AG04449 (cell line): ENCODE measurements around the gene PPIL4.

ENCODE experiments used
- CTCF ChIA-PET: fragments of 350-600 bp; formaldehyde crosslinking; extraction: SDS; loops from one replicate; lab custom pipeline; 2021; ENCODE audit warnings: antibody characterized with exemption; lab: Yijun Ruan, JAX
- POLR2A ChIA-PET: fragments of 400-600, 350-600 bp; formaldehyde crosslinking; extraction: SDS; loops from one replicate; lab custom pipeline; 2020; ENCODE audit warnings: antibody characterized with exemption, inconsistent platforms; lab: Yijun Ruan, JAX
- DNase-seq: peaks from one replicate; pipeline ENCODE4 v3.0.0-alpha.2; 2010; ENCODE audit warnings: low read depth, low spot score
- H3K4me3 ChIP-seq: 2 replicates; pipeline ENCODE4 v1.5.1; 2011; ENCODE audit warnings: low read depth, mild to moderate bottlenecking, control low read depth, low read length
- TF ChIP-seq, protein P1 (sequence below): IDR thresholded peaks from one replicate; pipeline ENCODE4 v1.5.1; 2011; ENCODE audit warnings: mild to moderate bottlenecking, moderate library complexity, low read length, control low read depth, inconsistent platforms; ENCODE audit not compliant: insufficient read depth; ENCODE audit errors: missing control alignments

Gene PPIL4

DNA sequence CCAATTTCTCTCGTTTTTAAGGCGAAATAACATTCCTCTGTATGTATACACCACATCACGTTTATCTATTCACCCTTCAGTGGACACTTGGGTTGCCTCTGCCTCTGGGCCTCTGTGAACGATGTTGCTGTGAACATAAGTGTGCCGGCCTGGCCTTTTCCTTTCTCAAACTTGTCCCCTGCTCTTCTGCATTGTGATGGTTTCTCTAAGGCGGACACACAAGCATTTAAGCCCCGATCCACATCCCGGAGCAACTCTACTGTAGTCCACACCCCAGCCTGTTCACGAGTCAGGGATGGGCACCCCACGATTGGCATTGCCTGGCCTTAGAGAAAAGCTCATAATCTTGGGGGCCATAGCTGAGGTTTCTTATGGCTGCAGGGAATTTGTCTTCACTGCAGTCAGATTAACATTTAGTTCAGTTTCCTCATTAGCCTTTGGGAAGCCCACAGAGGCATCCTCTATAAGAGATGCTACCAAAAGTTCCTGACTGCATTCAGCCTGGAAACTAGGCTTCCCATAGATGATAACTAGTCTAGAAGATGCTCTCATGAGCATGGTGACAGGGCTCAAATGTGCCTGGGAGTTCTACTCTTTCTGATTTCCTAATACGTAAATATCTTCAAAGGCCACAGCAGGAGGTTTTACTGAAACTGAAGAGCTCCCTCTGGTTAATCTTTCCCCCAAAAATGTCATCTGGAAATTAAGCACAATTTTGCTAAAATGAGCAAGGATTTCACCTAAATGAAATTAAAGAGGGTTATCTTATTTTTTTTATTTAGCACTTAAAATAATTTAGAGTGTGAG lies 61.8 kb downstream of the PPIL4 start:
- POLR2A ChIA-PET, result no interaction called here
- CTCF ChIA-PET, result interaction anchor here (1.4 kb wide), 1 partner anchor 456 kb away, joined by 3 read pairs; no protein-coding TSS in a partner anchor
- H3K4me3 ChIP-seq, result no peak overlapping the region

DNA sequence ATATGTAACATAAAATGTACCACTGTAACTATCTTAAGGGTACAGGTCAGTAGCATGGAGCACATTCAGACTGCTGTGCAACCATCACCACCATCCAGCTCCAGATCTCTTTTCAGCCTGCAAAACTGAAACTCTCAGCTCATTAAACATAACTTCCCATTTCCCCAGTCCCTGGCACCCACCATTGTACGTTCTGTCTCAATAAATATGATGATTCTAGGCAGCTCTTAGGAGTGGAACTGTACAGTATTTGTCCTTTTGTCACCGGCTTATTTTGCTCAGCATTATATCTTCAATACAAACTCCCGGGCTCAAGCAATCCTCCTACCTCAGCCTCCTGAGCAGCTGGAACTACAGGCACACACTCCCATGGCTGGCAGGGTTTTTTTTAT lies 62.5 kb downstream of the PPIL4 start:
- TF ChIP-seq, protein P1, sequence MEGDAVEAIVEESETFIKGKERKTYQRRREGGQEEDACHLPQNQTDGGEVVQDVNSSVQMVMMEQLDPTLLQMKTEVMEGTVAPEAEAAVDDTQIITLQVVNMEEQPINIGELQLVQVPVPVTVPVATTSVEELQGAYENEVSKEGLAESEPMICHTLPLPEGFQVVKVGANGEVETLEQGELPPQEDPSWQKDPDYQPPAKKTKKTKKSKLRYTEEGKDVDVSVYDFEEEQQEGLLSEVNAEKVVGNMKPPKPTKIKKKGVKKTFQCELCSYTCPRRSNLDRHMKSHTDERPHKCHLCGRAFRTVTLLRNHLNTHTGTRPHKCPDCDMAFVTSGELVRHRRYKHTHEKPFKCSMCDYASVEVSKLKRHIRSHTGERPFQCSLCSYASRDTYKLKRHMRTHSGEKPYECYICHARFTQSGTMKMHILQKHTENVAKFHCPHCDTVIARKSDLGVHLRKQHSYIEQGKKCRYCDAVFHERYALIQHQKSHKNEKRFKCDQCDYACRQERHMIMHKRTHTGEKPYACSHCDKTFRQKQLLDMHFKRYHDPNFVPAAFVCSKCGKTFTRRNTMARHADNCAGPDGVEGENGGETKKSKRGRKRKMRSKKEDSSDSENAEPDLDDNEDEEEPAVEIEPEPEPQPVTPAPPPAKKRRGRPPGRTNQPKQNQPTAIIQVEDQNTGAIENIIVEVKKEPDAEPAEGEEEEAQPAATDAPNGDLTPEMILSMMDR, result no peak
- ChIA-PET CTCF (interaction anchor here (0.8 kb wide), 1 partner anchor 10 kb away, joined by 4 read pairs; no protein-coding TSS in a partner anchor), POLR2A (no interaction called here)
- DNase-seq, result no peak
- no peak overlapping the region for H3K4me3 ChIP-seq

More for the DNA sequence above, 61.8 kb downstream of the PPIL4 start:
- TF ChIP-seq, protein P1, result no peak
- no peak for DNase-seq

DNA sequence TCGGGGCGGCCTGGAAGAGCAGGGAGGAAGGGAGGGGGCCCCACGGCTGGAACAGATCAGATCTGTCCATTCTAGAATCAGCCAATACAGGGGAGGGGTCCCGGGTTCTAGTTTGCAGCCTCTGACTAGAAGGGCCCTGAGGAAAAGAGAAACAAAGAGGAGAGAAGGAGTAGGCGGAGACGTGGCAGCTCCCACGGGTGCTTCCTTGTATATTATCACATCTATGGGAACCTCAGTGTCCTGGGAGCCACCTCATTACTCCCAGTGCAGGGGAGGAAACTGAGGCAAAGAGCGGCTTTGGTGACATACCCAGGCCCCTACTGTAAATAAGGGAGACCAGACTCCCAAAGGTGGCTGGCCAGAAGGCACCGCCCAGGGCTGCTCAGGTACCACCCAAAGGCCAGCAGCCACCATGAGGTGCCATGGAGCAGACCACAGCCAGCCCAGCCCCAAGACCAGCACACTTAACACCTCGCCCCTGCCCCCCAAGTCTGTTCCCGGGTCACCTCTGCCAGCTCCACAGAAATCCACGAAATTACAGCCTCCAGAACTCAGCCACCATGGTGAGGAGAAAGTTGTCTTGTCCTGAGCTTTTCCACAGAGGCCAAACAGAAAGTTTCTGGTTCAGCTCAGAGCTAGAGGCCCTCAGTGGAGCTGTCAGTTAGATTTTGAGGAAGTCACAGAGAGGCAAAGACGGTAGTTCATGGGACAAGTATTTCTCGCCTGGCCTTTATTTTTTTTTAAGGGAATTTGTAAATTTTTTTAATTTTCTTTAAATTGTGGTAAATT lies 63.1 kb downstream of the PPIL4 start:
- TF ChIP-seq, protein P1, result no peak
- H3K4me3 ChIP-seq, result no peak overlapping the region
- ChIA-PET CTCF (interaction anchor here (0.8 kb wide), 1 partner anchor 11 kb away, joined by 4 read pairs; no protein-coding TSS in a partner anchor), POLR2A (no interaction called here)
- DNase-seq, result no peak

DNA sequence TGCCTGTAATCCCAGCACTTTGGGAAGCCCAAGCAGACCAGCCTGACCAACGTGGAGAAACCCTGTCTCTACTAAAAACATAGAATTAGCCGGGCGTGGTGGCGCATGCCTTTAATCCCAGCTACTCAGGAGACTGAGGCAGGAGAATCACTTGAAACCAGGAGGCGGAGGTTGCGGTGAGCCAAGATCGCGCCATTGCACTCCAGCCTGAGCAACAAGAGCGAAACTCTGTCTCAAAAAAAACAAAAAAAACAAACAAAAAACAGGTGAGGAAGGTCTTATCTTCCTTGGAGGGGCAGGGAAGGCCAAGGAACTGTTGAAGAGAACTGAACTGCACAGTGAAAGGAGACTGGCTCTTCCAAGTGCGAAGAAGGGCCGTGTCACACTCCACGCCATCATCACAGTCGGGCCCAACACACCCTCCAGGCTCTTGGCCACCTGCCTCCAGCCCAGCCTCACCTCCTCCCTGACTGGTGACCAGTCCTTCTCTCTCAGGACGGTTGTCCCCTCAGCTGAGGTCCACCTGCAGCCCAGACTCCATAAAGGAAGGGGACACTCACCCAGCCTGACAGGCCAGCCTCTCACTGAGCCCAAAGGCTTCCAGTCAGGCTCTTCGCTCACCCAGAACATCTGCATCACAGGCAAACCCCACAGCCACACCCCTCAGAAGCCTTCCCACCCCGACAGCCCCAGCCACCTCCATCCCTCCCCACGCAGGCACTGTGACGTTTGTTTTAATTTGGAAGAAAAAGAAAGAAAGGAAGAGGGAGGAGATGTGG lies 65.2 kb downstream of the PPIL4 start:
- ChIA-PET CTCF (no interaction called here), POLR2A (no interaction called here)
- TF ChIP-seq, protein P1, result no peak
- no peak for DNase-seq
- H3K4me3 ChIP-seq, result no peak overlapping the region

DNA sequence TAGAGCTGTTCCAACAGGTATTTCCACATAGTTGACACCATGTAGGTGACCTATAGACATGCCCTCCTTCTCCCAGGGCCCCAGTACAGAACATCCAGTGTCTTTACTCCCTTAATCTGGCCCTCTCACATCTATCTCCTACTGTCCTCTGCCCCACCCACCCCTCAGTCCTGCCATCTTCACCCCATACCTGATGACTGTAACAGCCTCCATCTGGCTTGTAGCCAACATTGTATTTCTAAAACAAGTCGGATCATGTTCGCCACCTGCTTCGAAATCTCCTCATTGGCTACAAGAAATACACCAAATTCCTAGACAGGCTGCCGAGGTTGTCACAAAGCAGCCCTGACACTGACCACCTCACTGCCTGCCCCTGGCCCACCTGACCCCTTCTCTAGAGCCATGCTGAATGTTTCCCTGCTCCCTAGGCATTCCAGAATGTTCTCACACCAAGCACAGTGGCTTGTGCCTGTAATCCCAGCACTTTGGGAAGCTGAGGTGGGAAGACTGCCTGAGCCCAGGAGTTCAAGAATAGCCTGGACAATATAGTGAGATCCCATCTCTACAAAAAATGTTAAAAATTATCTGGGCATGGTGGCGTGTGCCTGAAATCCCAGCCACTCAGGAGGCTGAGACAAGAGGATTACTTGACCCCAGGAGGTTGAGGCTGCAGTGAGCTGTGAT lies 67.1 kb downstream of the PPIL4 start:
- CTCF ChIA-PET, result no interaction called here
- TF ChIP-seq, protein P1, result no peak

More for the DNA sequence above, 67.1 kb downstream of the PPIL4 start:
- no peak overlapping the region for H3K4me3 ChIP-seq
- DNase-seq, result no peak
- POLR2A ChIA-PET, result no interaction called here
